GM12891 (cell line): Measurements from ENCODE around the gene AGFG1.

Experiments used
- PAX5 ChIP-seq: IDR thresholded peaks from 2 replicates; pipeline ENCODE4 v1.6.1; 2011; ENCODE audit warnings: low read length, moderate library complexity, mild to moderate bottlenecking; ENCODE audit not compliant: insufficient read depth, severe bottlenecking
- POLR2A ChIP-seq: IDR thresholded peaks from 2 replicates; pipeline ENCODE4 v1.6.1; 2011; ENCODE audit warnings: low read depth, low read length, control low read depth
- POLR2AphosphoS5 ChIP-seq: IDR thresholded peaks from 2 replicates; pipeline ENCODE4 v1.6.1; 2011; ENCODE audit warnings: low read depth, low read length, control low read depth
- POU2F2 ChIP-seq: IDR thresholded peaks from 2 replicates; pipeline ENCODE4 v1.6.1; 2011; ENCODE audit warnings: low read depth, mild to moderate bottlenecking, control low read depth, low read length, moderate library complexity
- SPI1 ChIP-seq: IDR thresholded peaks from 2 replicates; pipeline ENCODE4 v1.6.1; 2011; ENCODE audit warnings: low read depth, low read length, control low read depth
- TAF1 ChIP-seq: IDR thresholded peaks from 2 replicates; pipeline ENCODE4 v1.6.1; 2011; ENCODE audit warnings: low read depth, low read length, control low read depth

- TF ChIP-seq TAF1 (no peak), POLR2AphosphoS5 (no peak), SPI1 (no peak), POLR2A (no peak), PAX5 (no peak), POU2F2 (no peak)
Observed at GRCh38 chr2:227545990-227546389, 74.0 kb downstream of the AGFG1 start.
